Cardiac muscle cell (in vitro differentiated cells and primary cell): ENCODE results near the gene MRRF. TPM values are rescaled to one million over a fixed set of nuclear protein-coding genes. Genes with fewer than 3 reads are reported as not detected.

Source experiments
- DNase-seq, 2 donors: peaks; one replicate each; pipeline versions ENCODE4 v3.0.0 to v3.0.0-alpha.2; 2010 to 2017; ENCODE audit warnings: low read depth in 1 of 2, low spot score in 1 of 2
- H3K27ac ChIP-seq: fragments of 200-600 bp; sonication (generic); 2 replicates; pipeline ENCODE4 v1.5.1; 2016
- H3K27me3 ChIP-seq: fragments of 200-600 bp; sonication (generic); 2 replicates; pipeline ENCODE4 v1.6.0; 2016; ENCODE audit warnings: control low read depth
- H3K36me3 ChIP-seq: fragments of 200-600 bp; sonication (generic); 2 replicates; pipeline ENCODE4 v1.5.1; 2016; ENCODE audit warnings: control low read depth
- H3K4me1 ChIP-seq: fragments of 200-600 bp; sonication (generic); 2 replicates; pipeline ENCODE4 v1.8.1; 2017; ENCODE audit warnings: low read depth, mild to moderate bottlenecking, mixed run types
- H3K4me3 ChIP-seq: fragments of 200-600 bp; sonication (generic); 2 replicates; pipeline ENCODE4 v1.5.1; 2016; ENCODE audit warnings: mild to moderate bottlenecking
- H3K9me3 ChIP-seq: fragments of 200-600 bp; sonication (generic); 2 replicates; pipeline ENCODE4 v1.5.1; 2017; ENCODE audit warnings: low read depth, mild to moderate bottlenecking, control low read depth
- polyA plus RNA-seq: library from polyadenylated mRNA; unstranded; fragments of >200 nt; fragmentation: Nextera tagmentation; extraction: Ambion mirVana; gene quantifications from 2 replicates; pipeline ENCODE4 v1.2.1, GENCODE V29; 2016
- total RNA-seq: library from RNA; depleted of rRNA; stranded (reverse); fragments of >200 nt; gene quantifications from 2 replicates; pipeline ENCODE4 v1.2.3, GENCODE V29; 2016
- TF ChIP-seq, protein P1 (sequence below): IDR thresholded peaks from 2 replicates; pipeline ENCODE4 v1.5.1; 2012; ENCODE audit warnings: low read depth, mild to moderate bottlenecking, low read length

The MRRF gene
- total and polyA plus RNA-seq, 2 experiments from 2014 or later = 44.4 to 45.5 TPM

DNA sequence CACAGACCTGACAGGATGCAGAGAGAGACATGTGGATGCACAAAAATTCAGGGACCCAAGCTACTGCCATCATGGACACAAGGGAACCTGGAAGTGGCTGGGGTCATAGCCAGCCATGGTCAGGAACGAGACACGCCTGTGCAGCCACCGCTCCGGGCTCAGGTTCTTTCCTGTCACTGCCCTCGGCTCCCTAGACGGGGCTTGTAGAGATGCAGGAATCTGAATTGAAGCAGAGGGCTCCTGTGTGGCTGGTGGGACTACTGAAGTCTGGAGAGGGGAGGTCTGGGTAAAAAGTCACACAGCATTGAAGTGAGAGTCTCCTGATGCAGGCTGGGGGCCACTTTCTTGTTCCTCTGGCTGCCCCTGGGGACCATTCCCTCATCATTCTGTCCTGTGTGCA lies 73.9 kb downstream of the MRRF start:
- Histone ChIP-seq H3K4me3 (no peak overlapping the region), H3K36me3 (no peaks in the 10 kb centered on the region), H3K4me1 (no peaks in the 10 kb centered on the region), H3K27me3 (no peaks in the 10 kb centered on the region), H3K27ac (no peak overlapping the region), H3K9me3 (no peaks in the 10 kb centered on the region)
- TF ChIP-seq, protein P1, sequence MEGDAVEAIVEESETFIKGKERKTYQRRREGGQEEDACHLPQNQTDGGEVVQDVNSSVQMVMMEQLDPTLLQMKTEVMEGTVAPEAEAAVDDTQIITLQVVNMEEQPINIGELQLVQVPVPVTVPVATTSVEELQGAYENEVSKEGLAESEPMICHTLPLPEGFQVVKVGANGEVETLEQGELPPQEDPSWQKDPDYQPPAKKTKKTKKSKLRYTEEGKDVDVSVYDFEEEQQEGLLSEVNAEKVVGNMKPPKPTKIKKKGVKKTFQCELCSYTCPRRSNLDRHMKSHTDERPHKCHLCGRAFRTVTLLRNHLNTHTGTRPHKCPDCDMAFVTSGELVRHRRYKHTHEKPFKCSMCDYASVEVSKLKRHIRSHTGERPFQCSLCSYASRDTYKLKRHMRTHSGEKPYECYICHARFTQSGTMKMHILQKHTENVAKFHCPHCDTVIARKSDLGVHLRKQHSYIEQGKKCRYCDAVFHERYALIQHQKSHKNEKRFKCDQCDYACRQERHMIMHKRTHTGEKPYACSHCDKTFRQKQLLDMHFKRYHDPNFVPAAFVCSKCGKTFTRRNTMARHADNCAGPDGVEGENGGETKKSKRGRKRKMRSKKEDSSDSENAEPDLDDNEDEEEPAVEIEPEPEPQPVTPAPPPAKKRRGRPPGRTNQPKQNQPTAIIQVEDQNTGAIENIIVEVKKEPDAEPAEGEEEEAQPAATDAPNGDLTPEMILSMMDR = no peak
- no peak for DNase-seq

DNA sequence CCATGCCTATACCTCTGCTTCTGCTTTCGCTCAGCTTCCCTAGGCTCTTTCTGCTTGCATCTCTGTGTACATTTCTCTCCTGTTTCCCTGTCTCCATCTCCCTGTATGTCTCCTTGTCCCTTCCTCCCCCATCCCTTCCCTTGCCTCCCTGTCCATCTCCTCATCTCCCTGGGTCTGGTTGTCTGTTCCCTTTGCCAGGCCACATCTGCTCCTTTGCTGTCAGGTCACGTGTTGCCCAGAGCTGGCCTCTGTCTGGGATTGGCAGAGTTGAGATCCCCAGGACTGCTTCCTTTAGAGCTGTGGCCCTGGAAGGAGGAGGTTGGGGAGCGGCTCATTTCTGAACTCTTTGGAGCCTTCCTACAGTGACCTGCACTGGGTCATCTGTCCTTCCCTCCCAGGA lies 74.3 kb downstream of the MRRF start:
- DNase-seq = no peak
- no peak overlapping the region for H3K4me3 ChIP-seq
- H3K9me3 ChIP-seq = no peaks in the 10 kb centered on the region
- no peak overlapping the region for H3K27ac ChIP-seq
- TF ChIP-seq, protein P1 = no peak
- no peaks in the 10 kb centered on the region for H3K36me3 ChIP-seq
- no peaks in the 10 kb centered on the region for H3K27me3 ChIP-seq
- H3K4me1 ChIP-seq = no peaks in the 10 kb centered on the region

DNA sequence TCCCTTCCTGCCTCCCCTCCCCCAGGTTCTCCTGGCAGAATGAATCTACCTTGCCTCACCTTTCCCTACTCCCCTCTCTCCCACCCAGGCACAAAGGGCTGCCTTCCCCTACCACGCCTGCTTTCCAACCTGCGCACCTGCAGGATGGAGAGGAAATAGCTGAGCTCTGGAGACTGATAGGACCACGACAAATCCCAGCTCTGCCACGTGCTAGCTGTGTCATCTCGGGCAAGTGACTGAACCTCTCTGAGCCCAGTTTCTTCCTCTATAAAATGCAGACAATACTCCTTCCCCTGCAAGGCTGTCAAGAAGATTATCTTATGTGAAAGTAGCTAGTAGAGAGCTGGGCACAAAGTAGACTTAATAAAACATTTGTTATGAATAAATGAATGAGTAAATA lies 74.9 kb downstream of the MRRF start:
- Histone ChIP-seq H3K9me3 (no peaks in the 10 kb centered on the region), H3K4me3 (no peak overlapping the region), H3K27me3 (no peaks in the 10 kb centered on the region), H3K4me1 (no peaks in the 10 kb centered on the region), H3K36me3 (no peaks in the 10 kb centered on the region), H3K27ac (no peak overlapping the region)
- TF ChIP-seq, protein P1 = no peak
- no peak for DNase-seq

DNA sequence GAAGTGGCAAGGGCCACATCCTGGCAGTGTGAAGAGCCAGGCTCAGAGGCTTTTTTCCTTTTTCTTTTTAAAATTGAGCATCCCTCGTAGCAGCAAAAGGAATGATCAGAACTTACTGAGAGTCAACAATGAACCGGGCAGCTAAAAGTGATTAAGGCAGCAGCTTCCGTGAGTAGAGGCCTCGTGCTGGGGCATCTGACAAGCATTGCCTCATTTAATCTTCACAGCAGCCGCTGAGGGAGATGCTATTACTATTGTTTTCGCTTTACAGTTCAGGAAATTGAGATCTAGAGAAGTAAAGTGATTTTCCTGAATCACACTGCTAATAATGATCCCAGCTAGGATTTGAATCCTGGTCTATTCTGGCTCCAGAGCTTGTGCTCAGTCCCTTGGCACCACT lies 75.5 kb downstream of the MRRF start:
- H3K27ac ChIP-seq = no peak overlapping the region
- no peak overlapping the region for H3K4me3 ChIP-seq
- no peak for DNase-seq
- H3K9me3 ChIP-seq = no peaks in the 10 kb centered on the region
- TF ChIP-seq, protein P1 = no peak
- no peaks in the 10 kb centered on the region for H3K36me3 ChIP-seq
- no peaks in the 10 kb centered on the region for H3K27me3 ChIP-seq
- H3K4me1 ChIP-seq = no peaks in the 10 kb centered on the region

DNA sequence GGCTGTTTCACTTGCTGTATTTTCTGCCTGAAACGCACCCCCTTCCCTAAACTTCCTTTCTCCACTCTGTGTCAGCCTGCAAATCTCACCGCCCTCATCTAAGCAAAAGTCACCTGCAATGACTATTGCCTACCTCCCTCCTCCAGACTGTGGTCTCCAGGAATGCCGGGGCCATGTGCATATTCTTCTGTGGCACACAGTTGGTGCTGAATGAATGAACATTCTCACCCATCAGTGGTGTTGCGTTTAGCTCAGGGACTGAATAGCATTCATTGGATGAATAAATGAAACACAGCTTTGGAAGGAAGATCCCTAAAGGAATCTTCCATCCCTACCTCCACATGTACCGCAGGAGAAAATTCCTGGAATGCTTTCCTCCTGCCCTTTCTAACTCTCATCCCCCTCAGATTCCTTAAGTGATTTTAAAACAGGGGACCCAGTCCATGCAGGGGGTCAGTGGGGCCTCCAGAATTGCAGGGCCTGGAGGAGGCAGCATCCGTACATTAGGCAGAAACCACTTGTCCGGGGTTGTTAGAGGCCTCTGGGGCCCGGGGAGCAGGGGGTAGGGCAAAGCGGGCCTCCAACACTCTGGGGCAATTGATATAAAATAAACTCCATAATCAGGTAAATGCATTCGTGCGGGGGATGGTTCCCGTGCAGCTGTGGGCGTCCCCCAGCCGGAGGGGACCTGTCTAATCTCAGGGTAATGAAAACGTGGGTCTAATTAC lies 77.8 kb downstream of the MRRF start:
- Histone ChIP-seq H3K27me3 (peaks cover 5% of the 10 kb centered on the region), H3K9me3 (no peaks in the 10 kb centered on the region), H3K36me3 (no peaks in the 10 kb centered on the region), H3K27ac (no peak overlapping the region), H3K4me3 (no peak overlapping the region), H3K4me1 (no peaks in the 10 kb centered on the region)
- TF ChIP-seq, protein P1 = no peak
- no peak for DNase-seq
